ENCODE measurements around the gene NUP93.

- TF ChIP-seq, protein P1, sequence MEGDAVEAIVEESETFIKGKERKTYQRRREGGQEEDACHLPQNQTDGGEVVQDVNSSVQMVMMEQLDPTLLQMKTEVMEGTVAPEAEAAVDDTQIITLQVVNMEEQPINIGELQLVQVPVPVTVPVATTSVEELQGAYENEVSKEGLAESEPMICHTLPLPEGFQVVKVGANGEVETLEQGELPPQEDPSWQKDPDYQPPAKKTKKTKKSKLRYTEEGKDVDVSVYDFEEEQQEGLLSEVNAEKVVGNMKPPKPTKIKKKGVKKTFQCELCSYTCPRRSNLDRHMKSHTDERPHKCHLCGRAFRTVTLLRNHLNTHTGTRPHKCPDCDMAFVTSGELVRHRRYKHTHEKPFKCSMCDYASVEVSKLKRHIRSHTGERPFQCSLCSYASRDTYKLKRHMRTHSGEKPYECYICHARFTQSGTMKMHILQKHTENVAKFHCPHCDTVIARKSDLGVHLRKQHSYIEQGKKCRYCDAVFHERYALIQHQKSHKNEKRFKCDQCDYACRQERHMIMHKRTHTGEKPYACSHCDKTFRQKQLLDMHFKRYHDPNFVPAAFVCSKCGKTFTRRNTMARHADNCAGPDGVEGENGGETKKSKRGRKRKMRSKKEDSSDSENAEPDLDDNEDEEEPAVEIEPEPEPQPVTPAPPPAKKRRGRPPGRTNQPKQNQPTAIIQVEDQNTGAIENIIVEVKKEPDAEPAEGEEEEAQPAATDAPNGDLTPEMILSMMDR (IDR thresholded peaks at IDR 0.05 in 4 of 5, conservative IDR thresholded peaks at IDR 0.05 in 1 of 5) = no peak
- no peak for TF ChIP-seq POLR2A (IDR thresholded peaks at IDR 0.05)
Observed at GRCh38 chr16:56710181-56710737, 19.7 kb upstream of the NUP93 start.
